ENCODE data around the gene ANO6. TPM values are rescaled to one million over a fixed set of nuclear protein-coding genes. Genes with fewer than 3 reads are reported as not detected.

Gene ANO6
- total RNA-seq, 1 donor from 2014 or later = 80.9 TPM

GRCh38 chr12:45398552-45398951, 182.7 kb downstream of the ANO6 start:
- no peak for DNase-seq (ENCODE audit: low spot score)

- no peak for DNase-seq (ENCODE audit: low spot score)
Measured at GRCh38 chr12:45400991-45401390, 185.1 kb downstream of the ANO6 start.

- DNase-seq (ENCODE audit: low spot score) = no peak
Measured at GRCh38 chr12:45402288-45402687, 186.4 kb downstream of the ANO6 start.

- no peak for DNase-seq (ENCODE audit: low spot score)
Measured at GRCh38 chr12:45406988-45407850, 191.3 kb downstream of the ANO6 start.

GRCh38 chr12:45407981-45408728, 192.3 kb downstream of the ANO6 start:
- no peak for DNase-seq (ENCODE audit: low spot score)

- DNase-seq (ENCODE audit: low spot score) = no peak
Measured at GRCh38 chr12:45408729-45409114, 192.8 kb downstream of the ANO6 start.

- DNase-seq (ENCODE audit: low spot score) = no peak
Measured at GRCh38 chr12:45409966-45410365, 194.1 kb downstream of the ANO6 start.

GRCh38 chr12:45411626-45412025, 195.7 kb downstream of the ANO6 start:
- DNase-seq (ENCODE audit: low spot score) = no peak

GRCh38 chr12:45415393-45415817, 199.5 kb downstream of the ANO6 start:
- no peak for DNase-seq (ENCODE audit: low spot score)

GRCh38 chr12:45416126-45416525, 200.2 kb downstream of the ANO6 start:
- DNase-seq (ENCODE audit: low spot score) = no peak

GRCh38 chr12:45418520-45418919, 202.6 kb downstream of the ANO6 start:
- no peak for DNase-seq (ENCODE audit: low spot score)

- DNase-seq (ENCODE audit: low spot score) = no peak
Measured at GRCh38 chr12:45419317-45419814, 203.5 kb downstream of the ANO6 start.

- no peak for DNase-seq (ENCODE audit: low spot score)
Measured at GRCh38 chr12:45421736-45422135, 205.8 kb downstream of the ANO6 start.

- DNase-seq (ENCODE audit: low spot score) = no peak
Measured at GRCh38 chr12:45423931-45424330, 208.0 kb downstream of the ANO6 start.

GRCh38 chr12:45425426-45425825, 209.5 kb downstream of the ANO6 start:
- no peak for DNase-seq (ENCODE audit: low spot score)

- no peak for DNase-seq (ENCODE audit: low spot score)
Measured at GRCh38 chr12:45426294-45426693, 210.4 kb downstream of the ANO6 start.

GRCh38 chr12:45427042-45427441, 211.1 kb downstream of the ANO6 start:
- DNase-seq (ENCODE audit: low spot score) = no peak

GRCh38 chr12:45429831-45430230, 213.9 kb downstream of the ANO6 start:
- no peak for DNase-seq (ENCODE audit: low spot score)

- DNase-seq (ENCODE audit: low spot score) = no peak
Measured at GRCh38 chr12:45431126-45431525, 215.2 kb downstream of the ANO6 start.

- DNase-seq (ENCODE audit: low spot score) = no peak
Measured at GRCh38 chr12:45432710-45433109, 216.8 kb downstream of the ANO6 start.

GRCh38 chr12:45433441-45433868, 217.6 kb downstream of the ANO6 start:
- no peak for DNase-seq (ENCODE audit: low spot score)

GRCh38 chr12:45434094-45434493, 218.2 kb downstream of the ANO6 start:
- no peak for DNase-seq (ENCODE audit: low spot score)
